Measurements from ENCODE around the gene RDH13. TPM values are rescaled to one million over a fixed set of nuclear protein-coding genes. Genes with fewer than 3 reads are reported as not detected.

The RDH13 gene
- total RNA-seq, 4 donors from 2014 or later, result 6.3 to 25.7 (median 12.7) TPM

DNA sequence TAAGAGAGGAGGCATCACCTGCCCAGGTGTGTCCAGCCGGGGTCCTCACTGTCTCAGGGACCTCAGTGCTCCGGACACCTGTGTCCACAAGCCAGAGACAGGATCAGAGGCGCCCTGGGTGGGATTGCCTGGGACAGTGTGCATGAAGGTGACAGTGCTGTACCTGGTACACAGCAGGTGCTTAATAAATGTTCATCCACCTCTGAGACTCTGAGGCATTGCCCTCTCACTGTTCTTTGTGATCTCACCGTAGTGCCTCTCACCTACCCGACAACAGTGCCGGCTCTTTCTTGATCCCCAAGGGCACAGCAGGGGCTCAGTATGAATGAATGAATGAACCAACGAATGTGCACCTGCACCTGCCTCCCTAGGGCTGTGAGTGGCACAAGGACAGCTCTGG, 9.2 kb downstream of the RDH13 start:
- no peaks in the 10 kb centered on the region for H3K27me3 ChIP-seq
- 80 to 96% methylated on average over 7 of the region's 7 CpGs for WGBS, 2 donors

DNA sequence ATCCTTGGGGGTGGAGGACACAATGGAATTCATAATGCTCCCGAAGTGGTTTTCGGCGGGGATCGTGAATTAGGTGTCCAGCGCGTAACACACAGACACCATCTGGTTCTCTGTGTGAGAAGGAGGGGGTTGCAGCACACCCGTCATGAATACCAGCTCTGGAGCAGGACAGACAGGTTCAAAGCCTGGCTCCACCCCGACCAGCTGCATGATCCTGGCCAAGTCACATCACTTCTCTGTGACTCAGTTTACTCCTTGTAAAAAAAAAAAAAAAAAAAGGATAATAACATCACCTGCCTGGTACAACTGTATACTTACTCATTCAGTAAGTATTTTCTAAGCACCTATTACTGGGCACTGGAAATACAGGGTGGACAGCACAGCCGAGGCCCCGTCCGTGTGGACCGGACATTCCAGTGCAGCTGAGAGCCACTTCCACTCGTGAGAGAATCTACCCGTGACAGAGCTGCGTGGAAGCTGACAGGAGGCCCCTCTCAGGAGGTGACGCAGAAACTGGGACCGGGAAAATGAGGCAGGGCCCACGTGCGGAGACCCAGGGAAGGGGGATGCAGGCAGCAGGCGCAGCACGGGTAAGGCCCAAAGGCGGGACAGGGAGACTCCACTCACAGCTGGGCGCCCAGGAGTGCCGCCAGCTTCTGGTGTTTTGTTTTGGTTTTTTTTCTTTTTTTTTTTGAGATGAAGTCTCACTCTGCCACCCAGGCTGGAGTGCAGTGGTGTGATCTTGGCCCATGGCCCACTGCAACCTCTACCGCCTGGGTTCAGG, 12.0 kb downstream of the RDH13 start:
- Histone ChIP-seq H3K36me3 (peaks cover 0 to 100% (median 22%) of the 10 kb centered on the region in 3 donors), H3K27ac (no peak overlapping the region), H3K4me3 (no peak overlapping the region), H3K4me1 (no peaks in the 10 kb centered on the region), H3K27me3 (no peaks in the 10 kb centered on the region), H3K9me3 (no peaks in the 10 kb centered on the region)
- 94% methylated on average over 25 of the region's 25 CpGs for WGBS, 2 donors
- DNase-seq (ENCODE audit: low spot score in 2 of 2), result no peak
- TF ChIP-seq POLR2A (IDR thresholded peaks at IDR 0.05) (no peak), EP300 (IDR thresholded peaks at IDR 0.05) (no peak)
- TF ChIP-seq, protein P1, sequence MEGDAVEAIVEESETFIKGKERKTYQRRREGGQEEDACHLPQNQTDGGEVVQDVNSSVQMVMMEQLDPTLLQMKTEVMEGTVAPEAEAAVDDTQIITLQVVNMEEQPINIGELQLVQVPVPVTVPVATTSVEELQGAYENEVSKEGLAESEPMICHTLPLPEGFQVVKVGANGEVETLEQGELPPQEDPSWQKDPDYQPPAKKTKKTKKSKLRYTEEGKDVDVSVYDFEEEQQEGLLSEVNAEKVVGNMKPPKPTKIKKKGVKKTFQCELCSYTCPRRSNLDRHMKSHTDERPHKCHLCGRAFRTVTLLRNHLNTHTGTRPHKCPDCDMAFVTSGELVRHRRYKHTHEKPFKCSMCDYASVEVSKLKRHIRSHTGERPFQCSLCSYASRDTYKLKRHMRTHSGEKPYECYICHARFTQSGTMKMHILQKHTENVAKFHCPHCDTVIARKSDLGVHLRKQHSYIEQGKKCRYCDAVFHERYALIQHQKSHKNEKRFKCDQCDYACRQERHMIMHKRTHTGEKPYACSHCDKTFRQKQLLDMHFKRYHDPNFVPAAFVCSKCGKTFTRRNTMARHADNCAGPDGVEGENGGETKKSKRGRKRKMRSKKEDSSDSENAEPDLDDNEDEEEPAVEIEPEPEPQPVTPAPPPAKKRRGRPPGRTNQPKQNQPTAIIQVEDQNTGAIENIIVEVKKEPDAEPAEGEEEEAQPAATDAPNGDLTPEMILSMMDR (IDR thresholded peaks at IDR 0.05), result no peak

More for the DNA sequence above, 9.2 kb downstream of the RDH13 start:
- DNase-seq (ENCODE audit: low spot score in 2 of 2), result no peak
- peaks cover 0 to 100% (median 24%) of the 10 kb centered on the region in 3 donors for H3K36me3 ChIP-seq
- H3K4me1 ChIP-seq, result no peaks in the 10 kb centered on the region
- TF ChIP-seq POLR2A (IDR thresholded peaks at IDR 0.05) (no peak), EP300 (IDR thresholded peaks at IDR 0.05) (no peak)
- TF ChIP-seq, protein P1 (IDR thresholded peaks at IDR 0.05), result no peak
- H3K9me3 ChIP-seq, result no peaks in the 10 kb centered on the region
- H3K27ac ChIP-seq, result no peak overlapping the region
- H3K4me3 ChIP-seq, result no peak overlapping the region

DNA sequence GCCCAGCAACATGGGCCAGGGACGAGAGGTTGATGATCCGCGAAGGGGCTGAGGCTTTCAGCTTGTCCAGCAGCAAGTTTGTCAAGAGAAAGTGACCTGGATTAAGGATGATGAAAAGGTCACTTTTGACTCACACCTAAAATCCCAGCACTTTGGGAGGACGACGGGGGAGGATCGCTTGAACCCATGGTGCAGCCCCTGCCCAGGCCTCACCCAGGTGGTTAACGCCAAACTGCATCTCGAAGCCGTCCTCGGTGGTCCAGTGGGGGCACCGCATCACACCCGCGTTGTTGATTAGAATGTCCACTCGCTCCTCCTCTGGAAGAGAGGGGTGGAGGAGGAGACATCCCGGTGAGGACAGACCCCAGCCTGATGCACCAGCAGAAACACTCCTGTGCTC, 14.5 kb downstream of the RDH13 start:
- Histone ChIP-seq H3K36me3 (peaks cover 0 to 100% (median 32%) of the 10 kb centered on the region in 3 donors), H3K9me3 (peaks cover 0 to 1% (median 0%) of the 10 kb centered on the region in 4 donors), H3K4me1 (no peaks in the 10 kb centered on the region), H3K4me3 (no peak overlapping the region), H3K27me3 (no peaks in the 10 kb centered on the region), H3K27ac (no peak overlapping the region)
- TF ChIP-seq EP300 (IDR thresholded peaks at IDR 0.05) (no peak), POLR2A (IDR thresholded peaks at IDR 0.05) (no peak)
- TF ChIP-seq, protein P1 (IDR thresholded peaks at IDR 0.05), result no peak
- WGBS, 2 donors, result 95 to 96% methylated on average over 15 of the region's 15 CpGs
- no peak for DNase-seq (ENCODE audit: low spot score in 2 of 2)

DNA sequence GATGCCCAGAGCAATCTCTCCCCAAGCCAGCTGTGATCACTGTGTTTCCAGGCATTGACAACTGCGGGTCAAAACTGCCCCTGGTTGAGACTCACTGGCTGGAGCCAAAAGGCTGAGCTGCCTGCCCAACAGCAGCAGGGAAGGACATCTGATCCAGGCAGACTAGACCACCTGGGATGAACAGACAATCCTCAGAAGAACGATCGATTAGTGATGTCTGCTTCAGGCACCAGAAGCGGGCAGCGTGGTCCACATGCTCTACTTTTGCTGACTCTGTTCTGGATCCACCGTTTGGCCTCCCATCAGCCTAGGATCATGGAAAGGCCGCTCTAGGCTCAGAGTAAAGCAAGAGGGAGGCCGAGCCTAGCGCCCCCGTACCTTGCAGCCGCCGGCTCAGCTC, 15.0 kb downstream of the RDH13 start:
- DNase-seq (ENCODE audit: low spot score in 2 of 2), result no peak
- TF ChIP-seq EP300 (IDR thresholded peaks at IDR 0.05) (no peak), POLR2A (IDR thresholded peaks at IDR 0.05) (no peak)
- TF ChIP-seq, protein P1 (IDR thresholded peaks at IDR 0.05), result no peak
- 93% methylated on average over 12 of the region's 12 CpGs for WGBS, 2 donors
- Histone ChIP-seq H3K4me1 (no peaks in the 10 kb centered on the region), H3K27ac (no peak overlapping the region), H3K9me3 (peaks cover 0 to 4% (median 0%) of the 10 kb centered on the region in 4 donors), H3K27me3 (no peaks in the 10 kb centered on the region), H3K36me3 (peaks cover 0 to 100% (median 32%) of the 10 kb centered on the region in 3 donors), H3K4me3 (no peak overlapping the region)

DNA sequence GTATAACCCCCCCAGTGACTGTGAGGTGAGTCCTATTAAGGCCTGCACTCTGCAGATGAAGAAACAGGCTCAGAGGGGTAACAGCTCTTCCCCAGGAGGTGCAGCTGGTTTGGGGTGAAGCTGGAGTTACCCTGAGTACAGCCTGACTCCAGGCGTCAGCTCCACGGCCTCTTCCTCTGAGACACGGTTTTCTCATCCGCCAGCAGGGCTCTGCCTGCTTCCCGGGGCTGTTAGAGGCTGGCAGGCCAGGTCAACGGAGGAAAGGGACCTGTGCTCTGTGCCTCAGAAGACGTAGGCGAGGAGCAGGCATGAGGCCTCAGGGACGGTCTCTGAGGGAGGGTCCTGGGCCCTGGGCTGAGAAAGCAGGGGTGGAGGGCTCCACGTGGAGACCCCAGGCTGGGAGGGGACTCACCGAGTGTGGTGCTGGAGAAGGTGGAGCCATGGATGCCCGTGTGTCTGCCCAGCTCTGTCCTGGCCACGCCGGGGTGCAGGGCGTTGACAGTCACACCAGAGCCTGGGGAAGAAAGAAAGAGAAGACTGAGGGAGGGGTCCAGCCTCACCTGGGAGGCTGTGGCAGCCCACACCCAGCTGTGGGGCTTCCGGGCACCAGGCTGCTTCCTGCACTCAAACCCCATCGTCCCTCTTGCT, 15.8 kb downstream of the RDH13 start:
- 86 to 93% methylated on average over 13 to 17 of the region's 17 CpGs for WGBS, 2 donors
- H3K4me3 ChIP-seq, result no peak overlapping the region
- peaks cover 0 to 10% (median 0%) of the 10 kb centered on the region in 4 donors for H3K9me3 ChIP-seq
- H3K36me3 ChIP-seq, result peaks cover 0 to 100% (median 32%) of the 10 kb centered on the region in 3 donors
- no peak overlapping the region for H3K27ac ChIP-seq
- TF ChIP-seq, protein P1 (IDR thresholded peaks at IDR 0.05), result no peak
- TF ChIP-seq POLR2A (IDR thresholded peaks at IDR 0.05) (no peak), EP300 (IDR thresholded peaks at IDR 0.05) (no peak)
- no peak for DNase-seq (ENCODE audit: low spot score in 2 of 2)
- no peaks in the 10 kb centered on the region for H3K27me3 ChIP-seq
- no peaks in the 10 kb centered on the region for H3K4me1 ChIP-seq
